MG63 (cell line): ENCODE results near the gene KCTD6. TPM values are rescaled to one million over a fixed set of nuclear protein-coding genes. Genes with fewer than 3 reads are reported as not detected.

Experiments
- DNase-seq: peaks from one replicate; pipeline ENCODE4 v3.0.0-alpha.2; 2020
- H3K27me3 ChIP-seq: fragments of 250-450 bp; sonication (Bioruptor Pico); 2 replicates; pipeline ENCODE4 v1.5.1; 2020; ENCODE audit warnings: mild to moderate bottlenecking, moderate library complexity
- H3K36me3 ChIP-seq: fragments of 250-450 bp; sonication (Bioruptor Pico); 2 replicates; pipeline ENCODE4 v1.5.1; 2020; ENCODE audit warnings: mild to moderate bottlenecking, moderate library complexity
- H3K4me3 ChIP-seq: fragments of 250-450 bp; sonication (Bioruptor Pico); 2 replicates; pipeline ENCODE4 v1.5.1; 2020; ENCODE audit warnings: mild to moderate bottlenecking, moderate library complexity
- H3K9me3 ChIP-seq: fragments of 250-450 bp; sonication (Bioruptor Pico); 2 replicates; pipeline ENCODE4 v1.5.1; 2020; ENCODE audit warnings: mild to moderate bottlenecking, moderate library complexity
- total RNA-seq: library from RNA; depleted of rRNA; stranded (reverse); fragments of >200 nt; shearing (Covaris generic); gene quantifications from 2 replicates; pipeline ENCODE4 v1.2.3, GENCODE V29; 2014; ENCODE audit warnings: low replicate concordance

The KCTD6 gene
- total RNA-seq, 1 experiment from 2014 or later = 5.1 TPM

DNA sequence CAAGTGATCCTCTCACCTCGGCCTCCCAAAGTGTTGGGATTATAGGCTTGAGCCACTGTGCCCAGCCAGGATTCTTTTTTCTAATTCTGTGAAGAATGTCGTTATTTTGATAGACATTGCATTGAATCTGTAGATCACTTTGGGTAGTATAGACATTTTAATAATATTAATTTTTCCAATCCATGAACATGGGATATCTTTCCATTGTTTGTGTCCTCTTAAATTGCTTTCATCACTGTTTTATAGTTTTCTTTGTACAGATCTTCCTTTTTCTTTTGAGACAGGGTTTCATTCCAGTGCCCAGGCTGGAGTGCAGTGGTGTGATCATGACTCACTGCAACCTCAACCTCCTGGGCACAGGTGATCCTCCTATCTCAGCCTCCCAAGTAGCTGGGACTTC lies 11.6 kb upstream of the KCTD6 start:
- Histone ChIP-seq H3K4me3 (no peak overlapping the region), H3K9me3 (no peaks in the 10 kb centered on the region; the same call in 1 of the 2 replicates), H3K27me3 (no peaks in the 10 kb centered on the region), H3K36me3 (no peaks in the 10 kb centered on the region)
- no peak for DNase-seq

- Histone ChIP-seq H3K4me3 (no peak overlapping the region), H3K36me3 (no peaks in the 10 kb centered on the region), H3K9me3 (no peaks in the 10 kb centered on the region; the same call in 1 of the 2 replicates), H3K27me3 (no peaks in the 10 kb centered on the region)
- no peak for DNase-seq
Observed at GRCh38 chr3:58482917-58483636, 8.8 kb upstream of the KCTD6 start.

GRCh38 chr3:58484045-58484721 lies 7.7 kb upstream of the KCTD6 start:
- Histone ChIP-seq H3K9me3 (no peaks in the 10 kb centered on the region; the same call in 1 of the 2 replicates), H3K4me3 (no peak overlapping the region), H3K36me3 (no peaks in the 10 kb centered on the region), H3K27me3 (no peaks in the 10 kb centered on the region)
- DNase-seq = no peak

- Histone ChIP-seq H3K36me3 (no peaks in the 10 kb centered on the region), H3K27me3 (no peaks in the 10 kb centered on the region), H3K9me3 (no peaks in the 10 kb centered on the region; the same call in 1 of the 2 replicates), H3K4me3 (no peak overlapping the region)
- DNase-seq = no peak
Observed at GRCh38 chr3:58484722-58485069, 7.2 kb upstream of the KCTD6 start.

GRCh38 chr3:58485801-58486435 lies 6.0 kb upstream of the KCTD6 start:
- no peak for DNase-seq

GRCh38 chr3:58487140-58487886 lies 4.6 kb upstream of the KCTD6 start:
- no peaks in the 10 kb centered on the region for H3K9me3 ChIP-seq
- H3K4me3 ChIP-seq = no peak overlapping the region
- peak; percentile 70 for DNase-seq
- no peaks in the 10 kb centered on the region for H3K36me3 ChIP-seq
- no peaks in the 10 kb centered on the region for H3K27me3 ChIP-seq

More at GRCh38 chr3:58485801-58486435, 6.0 kb upstream of the KCTD6 start:
- H3K9me3 ChIP-seq = no peaks in the 10 kb centered on the region; the same call in 1 of the 2 replicates
- H3K36me3 ChIP-seq = no peaks in the 10 kb centered on the region
- H3K27me3 ChIP-seq = no peaks in the 10 kb centered on the region
- H3K4me3 ChIP-seq = no peak overlapping the region

DNA sequence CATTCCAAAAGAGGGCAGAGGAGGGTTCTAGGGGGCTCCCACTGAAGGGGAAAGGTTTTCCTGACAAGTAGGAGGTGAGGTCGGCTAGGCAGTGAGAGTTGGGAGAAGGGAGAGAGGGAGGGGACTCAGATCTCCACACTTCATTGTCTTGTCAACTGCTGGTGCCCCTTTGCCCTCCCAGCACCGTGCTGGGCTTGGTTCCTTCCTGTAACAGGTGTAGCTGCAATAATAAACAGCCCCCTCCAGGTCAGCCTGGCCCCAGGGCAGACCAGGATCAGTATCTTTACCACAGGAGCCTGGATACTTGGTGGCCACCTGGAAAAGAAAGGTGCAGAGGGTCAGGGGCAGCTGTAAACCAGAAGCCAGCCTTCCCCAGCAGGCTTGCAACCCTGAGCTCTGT lies 2.9 kb upstream of the KCTD6 start:
- no peaks in the 10 kb centered on the region for H3K9me3 ChIP-seq
- no peaks in the 10 kb centered on the region for H3K36me3 ChIP-seq
- no peak for DNase-seq
- H3K27me3 ChIP-seq = no peaks in the 10 kb centered on the region
- no peak overlapping the region for H3K4me3 ChIP-seq

DNA sequence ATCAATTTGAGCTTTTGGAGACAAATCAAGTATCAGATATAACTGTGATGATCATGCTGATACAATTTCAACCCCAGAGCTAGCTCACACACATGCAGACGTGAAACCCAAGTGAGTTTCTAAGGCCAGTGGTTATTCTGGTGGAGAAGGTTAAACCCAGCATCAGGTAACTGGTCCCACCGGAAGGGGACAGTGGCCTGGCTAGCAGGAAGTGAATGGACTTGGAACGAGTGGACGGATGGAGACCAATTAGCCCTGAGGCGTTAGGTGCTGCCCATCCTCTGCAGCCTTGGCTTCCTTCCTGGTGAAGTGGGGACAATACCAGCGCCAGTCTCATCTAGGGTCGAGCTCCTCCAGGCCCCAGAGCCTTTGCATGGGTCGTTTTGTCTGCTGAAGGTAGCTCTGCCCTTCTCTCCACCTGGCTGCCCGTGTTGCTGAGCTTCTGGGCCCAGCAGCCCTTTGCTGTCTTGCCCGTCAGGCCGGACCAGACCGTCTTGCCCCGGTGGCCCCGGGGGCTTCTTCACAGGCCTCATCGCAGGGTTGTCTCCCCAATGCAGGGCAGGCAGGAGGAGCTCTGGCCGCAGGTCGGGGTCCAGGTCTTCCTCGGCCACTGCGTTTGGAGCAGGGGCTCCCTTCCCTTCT lies 915 bp upstream of the KCTD6 start:
- H3K9me3 ChIP-seq = no peaks in the 10 kb centered on the region
- H3K27me3 ChIP-seq = no peaks in the 10 kb centered on the region
- no peak for DNase-seq
- peak overlapping the region; percentile 31 for H3K4me3 ChIP-seq
- no peaks in the 10 kb centered on the region for H3K36me3 ChIP-seq

DNA sequence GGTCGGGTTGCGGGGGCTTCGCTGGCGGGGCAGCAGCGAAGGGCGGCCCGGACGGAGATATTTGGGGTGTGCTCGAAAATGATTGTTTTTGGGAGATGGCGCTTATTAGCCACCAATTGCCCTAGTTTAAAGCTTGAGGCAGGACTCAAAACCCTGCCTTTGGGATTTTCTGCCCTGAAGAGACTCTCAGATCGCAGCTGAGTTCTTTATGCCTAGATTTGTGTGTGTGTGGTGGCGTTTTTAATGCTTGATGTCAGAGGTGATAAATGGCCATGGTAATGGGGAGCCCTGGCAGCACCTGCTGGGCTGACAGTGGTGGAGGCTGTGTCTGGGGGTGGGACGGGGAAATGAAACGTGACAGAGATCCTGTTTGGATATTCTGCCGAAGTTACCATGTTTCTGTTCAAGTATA lies 604 bp downstream of the KCTD6 start:
- Histone ChIP-seq H3K9me3 (no peaks in the 10 kb centered on the region), H3K36me3 (no peaks in the 10 kb centered on the region), H3K27me3 (no peaks in the 10 kb centered on the region), H3K4me3 (peak overlapping the region; percentile 62)
- DNase-seq = no peak

DNA sequence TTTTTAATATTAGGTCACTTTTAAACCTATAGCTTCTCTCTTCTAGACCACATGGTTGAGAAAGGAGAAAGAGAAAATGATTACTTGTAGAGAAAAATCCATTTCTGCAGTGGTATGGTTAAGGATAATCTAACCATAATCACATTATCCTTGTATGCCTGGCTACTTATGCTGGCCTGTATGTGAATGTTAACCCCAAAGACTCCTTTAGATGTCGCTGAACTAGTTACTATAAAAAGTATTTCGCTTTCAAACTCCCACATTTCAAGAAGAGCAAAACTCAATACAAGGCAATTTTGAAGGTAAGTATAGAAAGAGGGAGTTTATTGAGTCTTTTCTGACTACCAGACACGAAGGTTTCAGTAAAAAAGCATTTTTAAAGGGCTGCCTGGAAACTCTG lies 2.2 kb downstream of the KCTD6 start:
- no peak overlapping the region; the same call in 1 of the 2 replicates for H3K4me3 ChIP-seq
- H3K27me3 ChIP-seq = no peaks in the 10 kb centered on the region

DNA sequence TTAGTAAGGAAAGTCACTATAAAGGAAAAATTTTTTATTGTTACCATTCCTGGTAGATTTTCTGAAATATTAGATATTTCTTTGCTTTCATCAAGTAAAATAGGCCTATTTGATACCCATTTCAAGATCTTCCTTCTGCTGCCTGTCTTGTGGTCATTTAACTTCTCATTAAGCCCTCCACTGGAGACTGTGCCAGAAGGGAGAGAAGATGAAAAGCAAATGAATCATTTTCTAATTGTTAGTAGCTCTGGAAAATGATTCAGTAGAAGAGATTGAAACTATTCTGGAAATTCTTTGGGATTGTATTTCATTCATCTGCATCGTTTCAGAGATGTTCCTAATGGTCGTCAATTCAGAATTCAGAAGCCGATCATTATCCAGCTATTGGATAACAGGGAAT lies 3.2 kb downstream of the KCTD6 start:
- no peak for DNase-seq
- H3K27me3 ChIP-seq = no peaks in the 10 kb centered on the region
- no peak overlapping the region for H3K4me3 ChIP-seq

More for the DNA sequence above, 2.2 kb downstream of the KCTD6 start:
- no peaks in the 10 kb centered on the region for H3K36me3 ChIP-seq
- no peaks in the 10 kb centered on the region for H3K9me3 ChIP-seq
- DNase-seq = no peak

DNA sequence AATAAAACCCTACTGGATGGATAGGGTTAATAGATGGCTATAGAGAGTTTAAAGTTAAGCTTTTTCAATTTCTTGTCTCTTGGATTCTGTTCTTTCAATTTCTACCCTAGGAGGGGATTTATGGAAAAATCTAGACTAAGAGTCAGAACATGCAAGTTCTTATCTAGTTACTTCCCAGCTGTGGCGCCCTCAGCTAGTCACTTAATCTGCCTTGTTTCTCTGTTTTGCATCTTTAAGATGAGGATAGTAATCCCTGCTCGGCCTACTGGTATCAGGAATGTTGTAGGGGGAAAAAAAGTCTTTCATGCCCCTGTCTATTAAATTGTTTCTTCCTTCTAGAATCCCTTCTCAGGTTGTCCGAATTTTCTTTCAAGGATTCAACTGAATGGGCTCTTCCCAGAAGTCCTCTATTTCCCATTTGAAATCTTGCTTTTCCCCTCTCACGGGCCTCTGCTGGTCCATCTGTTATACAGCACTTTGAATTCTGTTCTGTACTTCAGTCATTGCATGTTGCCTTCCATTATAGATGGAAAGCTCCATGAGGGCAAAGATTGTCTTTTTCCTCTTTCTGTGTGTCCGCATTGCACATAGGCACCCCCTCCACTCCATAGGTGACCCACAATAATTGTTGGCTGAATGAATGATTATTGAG lies 4.4 kb downstream of the KCTD6 start:
- H3K4me3 ChIP-seq = no peak overlapping the region
- H3K9me3 ChIP-seq = no peaks in the 10 kb centered on the region
- no peaks in the 10 kb centered on the region for H3K36me3 ChIP-seq
- no peaks in the 10 kb centered on the region for H3K27me3 ChIP-seq
- DNase-seq = no peak

More for the DNA sequence above, 3.2 kb downstream of the KCTD6 start:
- Histone ChIP-seq H3K9me3 (no peaks in the 10 kb centered on the region), H3K36me3 (no peaks in the 10 kb centered on the region)

DNA sequence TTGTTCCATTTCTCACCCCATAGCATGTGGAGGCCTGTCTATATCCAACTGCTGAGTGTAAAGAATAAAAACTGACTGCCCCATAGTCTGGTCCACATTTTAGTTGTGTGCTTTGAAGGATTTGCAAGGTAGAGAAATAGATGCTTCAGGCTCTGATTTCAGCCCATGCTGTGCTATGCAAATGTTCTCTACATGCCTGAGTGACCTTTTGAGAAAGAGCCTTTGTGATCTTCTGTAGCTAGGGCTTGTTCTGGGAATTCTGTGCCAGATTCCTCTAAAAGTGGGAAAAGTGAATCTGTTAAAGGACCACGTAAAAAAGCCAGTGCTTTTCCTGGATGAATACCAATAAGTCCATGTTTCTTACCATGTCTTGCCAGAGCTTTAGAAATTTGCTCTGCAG lies 5.2 kb downstream of the KCTD6 start:
- H3K27me3 ChIP-seq = no peaks in the 10 kb centered on the region
- DNase-seq = no peak
- no peaks in the 10 kb centered on the region for H3K9me3 ChIP-seq
- H3K36me3 ChIP-seq = peaks cover 4% of the 10 kb centered on the region; the same call in 1 of the 2 replicates
- no peak overlapping the region for H3K4me3 ChIP-seq

GRCh38 chr3:58502872-58503271 lies 11.0 kb downstream of the KCTD6 start:
- no peaks in the 10 kb centered on the region for H3K27me3 ChIP-seq
- H3K4me3 ChIP-seq = no peak overlapping the region
- DNase-seq = no peak
- H3K9me3 ChIP-seq = no peaks in the 10 kb centered on the region
- peaks cover 13% of the 10 kb centered on the region for H3K36me3 ChIP-seq

DNA sequence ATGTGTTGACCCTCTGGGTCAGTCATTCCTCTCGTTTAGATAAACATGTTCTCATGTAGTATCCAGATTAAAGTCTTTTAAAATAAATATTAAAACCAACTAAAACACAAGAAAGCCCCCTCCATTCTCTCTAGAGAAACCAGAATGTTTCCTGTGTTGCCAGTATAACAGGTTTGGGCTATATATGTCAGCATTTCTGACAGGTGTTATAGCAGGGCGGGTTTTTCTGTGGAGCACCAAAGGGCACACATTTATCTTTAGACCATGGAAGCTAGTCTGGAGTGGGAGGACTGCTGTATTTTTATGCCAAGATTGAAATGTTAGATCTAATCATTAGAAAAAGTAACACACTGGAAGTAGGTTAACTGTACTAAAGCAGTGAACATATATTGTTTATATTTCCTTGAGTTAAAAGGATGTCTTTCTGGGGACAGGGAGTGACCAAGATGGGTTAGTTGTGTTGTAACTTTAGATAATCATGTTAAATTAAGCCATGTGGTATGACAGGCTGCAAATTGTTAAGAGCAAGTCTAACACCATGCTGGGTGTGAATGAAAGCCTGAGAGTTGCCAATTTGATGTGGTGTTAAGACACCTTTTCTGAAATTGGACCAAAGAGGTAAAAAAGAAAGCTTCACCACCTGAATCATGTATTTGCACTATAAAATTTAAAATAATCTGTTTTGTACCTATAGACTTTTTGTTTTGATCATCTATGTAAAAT lies 15.6 kb downstream of the KCTD6 start:
- Histone ChIP-seq H3K9me3 (no peaks in the 10 kb centered on the region), H3K27me3 (no peaks in the 10 kb centered on the region), H3K36me3 (peaks cover 10% of the 10 kb centered on the region), H3K4me3 (no peak overlapping the region)
- DNase-seq = no peak
